Stimulated activated CD4-positive, alpha-beta T cell treated with anti-CD3 and anti-CD28 coated beads, Interleukin-4, amount 100 ng/mL, for 1 hour (primary cell): Measurements from ENCODE around the gene MAG.

Experiments used
- DNase-seq: peaks from one replicate; pipeline ENCODE4 v3.0.0-alpha.2; 2020

MAG gene

GRCh38 chr19:35321291-35321690, 29.3 kb downstream of the MAG start:
- no peak for DNase-seq

DNA sequence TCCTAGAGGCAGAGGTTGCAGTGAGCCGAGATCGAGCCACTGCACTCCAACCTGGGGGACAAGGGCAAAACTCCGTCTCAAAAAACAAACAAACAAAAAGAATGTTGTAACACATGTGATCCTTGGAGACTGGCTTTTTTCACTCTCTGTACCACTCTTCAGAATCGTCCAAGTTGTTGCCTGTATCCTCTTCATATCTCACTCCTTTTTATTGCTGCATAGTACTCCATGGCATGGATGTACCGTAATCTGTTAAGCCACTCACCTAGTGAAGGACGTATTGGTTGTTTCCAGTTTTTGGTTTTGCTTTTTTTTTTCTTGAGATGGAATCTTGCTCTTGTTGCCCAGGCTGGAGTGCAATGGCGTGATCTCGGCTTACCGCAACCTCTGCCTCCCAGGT, 30.1 kb downstream of the MAG start:
- no peak for DNase-seq

DNA sequence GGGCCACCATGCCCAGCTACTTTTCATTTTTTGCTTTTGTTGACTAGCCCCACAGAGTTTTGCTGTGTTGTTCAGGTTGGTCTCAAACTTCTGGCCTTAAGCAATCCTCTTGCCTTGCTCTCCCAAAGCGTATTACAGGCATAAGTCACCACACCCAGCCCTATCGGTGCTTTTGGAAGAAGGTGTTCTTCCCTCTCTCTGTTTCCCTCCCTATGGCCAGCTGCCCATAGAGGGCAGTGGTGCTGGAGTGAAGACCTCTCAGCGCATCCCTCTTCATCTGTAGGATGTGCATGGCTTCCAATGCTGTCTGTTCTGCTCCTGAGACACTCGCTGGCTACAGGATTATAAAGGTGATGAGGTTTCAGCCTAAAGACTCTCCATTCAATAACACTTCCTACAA, 35.7 kb downstream of the MAG start:
- no peak for DNase-seq

DNA sequence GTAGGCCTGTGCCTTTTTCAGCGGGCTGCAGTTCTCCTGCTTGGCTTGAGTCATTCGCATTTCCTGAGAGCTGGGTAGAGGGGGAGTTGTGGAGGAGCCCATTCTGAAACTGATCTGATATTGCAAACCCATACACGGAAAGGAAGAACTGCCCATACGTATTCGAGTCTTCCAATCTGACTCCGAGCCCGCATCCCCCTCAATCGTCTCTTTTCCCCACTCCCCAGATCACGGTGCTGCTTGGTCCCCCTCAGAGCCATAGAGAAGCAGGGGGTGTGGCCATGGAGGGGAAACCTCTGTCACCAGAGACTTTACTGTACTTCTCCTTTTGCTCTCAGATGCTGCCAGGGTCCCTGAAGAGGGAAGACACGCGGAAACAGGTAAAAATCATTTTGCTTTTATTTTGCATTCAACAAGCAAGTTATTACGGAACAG, 36.9 kb downstream of the MAG start, which contains the start of gene CD22:
Gene CD22 (plus strand): TSS at position 337 of the 435 bp plus-strand sequence. CDS start 2,854 bp downstream, outside the sequence.
- no peak for DNase-seq

GRCh38 chr19:35329323-35329722, 37.4 kb downstream of the MAG start:
- DNase-seq = no peak

DNA sequence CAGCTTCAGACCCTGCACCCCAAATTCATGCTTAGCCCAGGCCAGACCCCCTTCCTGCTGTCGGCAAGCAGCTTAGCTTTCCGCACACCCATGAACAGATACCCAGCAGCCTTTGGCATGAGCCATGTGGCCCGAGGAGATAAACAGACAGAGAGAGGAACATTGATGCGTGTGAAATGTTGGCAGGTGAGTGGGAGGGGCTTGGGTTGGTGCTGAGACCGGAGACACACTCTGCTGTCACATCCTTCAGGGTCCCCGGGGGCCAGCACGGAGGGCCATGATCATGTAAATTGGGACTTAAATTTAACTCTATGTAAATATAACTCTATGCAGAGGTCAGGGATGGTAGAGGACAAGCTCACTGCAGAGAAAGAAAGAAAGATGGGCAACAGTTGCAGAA, 38.5 kb downstream of the MAG start:
- DNase-seq = no peak

- no peak for DNase-seq
These were observed 39.7 kb downstream of the MAG start for GRCh38 chr19:35331551-35332214.

GRCh38 chr19:35332817-35333216, 40.9 kb downstream of the MAG start:
- DNase-seq = peak; percentile 19

GRCh38 chr19:35334144-35334753, 42.3 kb downstream of the MAG start:
- no peak for DNase-seq

DNA sequence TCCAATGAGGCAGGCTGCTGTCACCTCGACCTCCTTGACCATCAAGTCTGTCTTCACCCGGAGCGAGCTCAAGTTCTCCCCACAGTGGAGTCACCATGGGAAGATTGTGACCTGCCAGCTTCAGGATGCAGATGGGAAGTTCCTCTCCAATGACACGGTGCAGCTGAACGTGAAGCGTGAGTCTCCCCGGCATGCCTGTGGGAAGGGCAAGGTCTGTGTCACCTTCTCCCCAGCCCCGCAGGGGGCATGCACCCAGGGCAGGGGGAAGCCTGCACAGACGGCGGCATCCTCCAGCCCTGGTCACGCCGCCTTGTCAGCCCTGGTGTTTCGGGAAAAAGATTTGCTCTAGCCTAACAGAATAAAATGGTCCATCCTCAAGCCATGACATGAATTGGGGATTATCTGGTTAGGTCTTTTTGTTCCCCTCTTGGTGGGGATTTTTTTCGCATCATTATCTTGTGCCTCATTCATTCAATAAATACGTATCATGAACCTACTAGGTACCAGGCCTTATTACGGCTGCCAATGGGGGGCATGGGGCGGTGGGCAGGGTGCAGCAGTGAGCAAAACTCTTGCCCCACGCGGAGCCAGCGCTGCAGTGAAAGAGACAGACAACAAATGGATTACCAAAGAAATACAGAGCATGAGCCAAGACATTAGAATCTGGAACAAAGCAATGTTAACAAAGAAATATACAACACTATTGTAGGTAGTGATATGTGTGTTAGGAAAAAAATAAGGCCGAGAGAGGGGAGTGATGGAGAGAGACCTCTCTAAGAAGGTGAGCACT, 44.4 kb downstream of the MAG start:
- DNase-seq = no peak

DNA sequence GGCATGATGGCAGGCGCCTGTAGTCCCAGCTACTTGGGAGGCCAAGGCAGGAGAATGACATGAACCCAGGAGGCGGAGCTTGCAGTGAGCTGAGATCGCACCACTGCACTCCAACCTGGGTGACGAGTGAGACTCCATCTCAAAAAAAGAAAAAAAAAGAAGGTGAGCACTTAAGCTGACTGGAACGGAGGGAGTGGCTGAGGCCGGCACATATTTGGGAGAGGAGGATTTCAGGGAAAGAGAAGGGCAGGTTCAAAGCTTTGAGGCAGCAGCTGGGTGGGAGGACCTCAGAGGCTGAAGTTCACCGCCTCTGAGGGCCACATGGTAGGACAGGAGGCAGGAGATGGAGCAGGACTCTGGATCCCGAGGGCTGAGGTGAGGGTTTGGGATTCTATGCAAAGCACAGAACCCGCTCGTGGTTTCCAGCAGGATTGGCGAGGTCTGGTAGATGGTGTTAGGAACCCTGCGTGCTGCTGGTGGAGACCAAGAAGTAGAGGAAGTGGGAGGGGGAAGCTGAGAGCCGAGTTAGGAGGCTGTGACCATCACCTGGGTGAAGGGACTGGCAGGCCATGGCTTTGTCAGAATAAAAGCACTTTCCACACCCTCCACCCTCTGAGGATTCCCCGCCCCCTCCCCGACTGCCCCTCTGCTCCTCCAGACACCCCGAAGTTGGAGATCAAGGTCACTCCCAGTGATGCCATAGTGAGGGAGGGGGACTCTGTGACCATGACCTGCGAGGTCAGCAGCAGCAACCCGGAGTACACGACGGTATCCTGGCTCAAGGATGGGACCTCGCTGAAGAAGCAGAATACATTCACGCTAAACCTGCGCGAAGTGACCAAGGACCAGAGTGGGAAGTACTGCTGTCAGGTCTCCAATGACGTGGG, 45.4 kb downstream of the MAG start:
- DNase-seq = no peak

DNA sequence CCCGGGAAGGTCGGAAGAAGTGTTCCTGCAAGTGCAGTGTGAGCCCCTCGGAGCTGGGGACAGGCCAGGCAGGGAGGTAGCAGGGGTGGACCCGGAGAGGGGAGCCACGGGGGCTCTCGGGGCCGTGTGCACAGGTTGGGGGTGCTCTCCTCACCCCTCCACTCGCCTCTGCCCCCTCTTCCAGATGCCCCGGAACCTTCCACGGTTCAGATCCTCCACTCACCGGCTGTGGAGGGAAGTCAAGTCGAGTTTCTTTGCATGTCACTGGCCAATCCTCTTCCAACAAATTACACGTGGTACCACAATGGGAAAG, 46.0 kb downstream of the MAG start:
- DNase-seq = no peak

GRCh38 chr19:35340431-35340830, 48.5 kb downstream of the MAG start:
- no peak for DNase-seq

- DNase-seq = no peak
These were observed 49.0 kb downstream of the MAG start for GRCh38 chr19:35341006-35341405.

DNA sequence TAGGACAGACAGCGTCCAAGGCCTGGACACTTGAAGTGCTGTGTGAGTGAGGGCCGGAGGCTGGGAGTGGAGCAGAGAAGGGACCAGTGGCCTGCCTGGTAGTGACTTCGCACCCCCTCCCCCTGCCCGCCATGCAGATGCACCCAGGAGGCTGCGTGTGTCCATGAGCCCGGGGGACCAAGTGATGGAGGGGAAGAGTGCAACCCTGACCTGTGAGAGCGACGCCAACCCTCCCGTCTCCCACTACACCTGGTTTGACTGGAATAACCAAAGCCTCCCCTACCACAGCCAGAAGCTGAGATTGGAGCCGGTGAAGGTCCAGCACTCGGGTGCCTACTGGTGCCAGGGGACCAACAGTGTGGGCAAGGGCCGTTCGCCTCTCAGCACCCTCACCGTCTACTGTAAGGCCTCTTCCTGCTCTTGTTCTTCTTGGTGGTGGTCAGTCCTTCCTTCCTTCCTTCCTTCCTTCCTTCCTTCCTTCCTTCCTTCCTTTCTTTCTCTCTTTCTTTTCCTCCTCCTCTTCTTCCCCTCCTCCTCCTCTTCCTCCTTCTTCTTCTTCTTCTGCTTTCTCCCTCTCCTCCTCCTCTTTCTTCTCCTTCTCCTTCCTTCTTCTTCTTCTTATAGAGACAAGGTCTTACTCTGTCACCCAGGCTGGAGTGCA, 49.7 kb downstream of the MAG start:
- DNase-seq = no peak

GRCh38 chr19:35342430-35342829, 50.5 kb downstream of the MAG start:
- no peak for DNase-seq

GRCh38 chr19:35344511-35345031, 52.6 kb downstream of the MAG start:
- DNase-seq = no peak

DNA sequence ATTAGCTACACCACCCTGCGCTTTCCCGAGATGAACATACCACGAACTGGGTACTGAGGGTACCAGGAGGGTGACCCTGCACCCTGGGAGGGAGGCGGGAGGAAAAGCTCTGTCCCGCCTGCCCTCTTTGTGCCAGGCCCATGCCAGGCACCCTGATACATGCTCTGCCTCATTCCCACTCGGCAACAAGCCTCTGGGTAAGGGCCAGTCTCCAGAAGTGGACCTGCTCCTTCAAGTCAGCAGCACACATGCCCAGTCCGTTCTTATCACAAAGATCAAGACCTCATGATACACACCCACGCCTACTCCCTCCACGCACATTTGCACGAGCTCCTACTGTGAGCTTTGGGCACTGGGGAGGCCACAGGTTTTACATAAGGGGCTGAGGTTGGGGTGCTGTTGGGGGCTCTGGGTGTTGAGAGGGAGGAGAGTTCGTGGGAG, 53.7 kb downstream of the MAG start:
- DNase-seq = no peak

DNA sequence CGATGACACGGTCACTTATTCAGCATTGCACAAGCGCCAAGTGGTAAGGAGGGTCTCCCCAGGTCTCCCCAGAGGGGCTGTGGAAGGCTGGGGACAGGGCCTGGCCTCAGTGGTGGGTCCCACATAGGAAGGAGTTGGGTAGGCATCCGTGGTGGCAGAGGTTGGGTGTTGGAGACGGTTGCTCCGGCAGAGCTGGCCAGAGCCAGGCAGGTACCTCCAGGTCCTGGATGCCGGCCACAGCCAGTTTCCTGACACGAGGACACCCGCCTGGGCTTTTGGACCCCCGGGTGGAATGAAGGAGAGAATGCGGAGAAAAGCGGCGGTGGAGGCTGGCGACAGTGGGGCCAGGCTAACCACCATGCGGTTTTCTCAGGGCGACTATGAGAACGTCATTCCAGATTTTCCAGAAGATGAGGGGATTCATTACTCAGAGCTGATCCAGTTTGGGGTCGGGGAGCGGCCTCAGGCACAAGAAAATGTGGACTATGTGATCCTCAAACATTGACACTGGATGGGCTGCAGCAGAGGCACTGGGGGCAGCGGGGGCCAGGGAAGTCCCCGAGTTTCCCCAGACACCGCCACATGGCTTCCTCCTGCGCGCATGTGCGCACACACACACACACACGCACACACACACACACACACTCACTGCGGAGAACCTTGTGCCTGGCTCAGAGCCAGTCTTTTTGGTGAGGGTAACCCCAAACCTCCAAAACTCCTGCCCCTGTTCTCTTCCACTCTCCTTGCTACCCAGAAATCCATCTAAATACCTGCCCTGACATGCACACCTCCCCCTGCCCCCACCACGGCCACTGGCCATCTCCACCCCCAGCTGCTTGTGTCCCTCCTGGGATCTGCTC, 54.5 kb downstream of the MAG start:
- peak; percentile 74 for DNase-seq

DNA sequence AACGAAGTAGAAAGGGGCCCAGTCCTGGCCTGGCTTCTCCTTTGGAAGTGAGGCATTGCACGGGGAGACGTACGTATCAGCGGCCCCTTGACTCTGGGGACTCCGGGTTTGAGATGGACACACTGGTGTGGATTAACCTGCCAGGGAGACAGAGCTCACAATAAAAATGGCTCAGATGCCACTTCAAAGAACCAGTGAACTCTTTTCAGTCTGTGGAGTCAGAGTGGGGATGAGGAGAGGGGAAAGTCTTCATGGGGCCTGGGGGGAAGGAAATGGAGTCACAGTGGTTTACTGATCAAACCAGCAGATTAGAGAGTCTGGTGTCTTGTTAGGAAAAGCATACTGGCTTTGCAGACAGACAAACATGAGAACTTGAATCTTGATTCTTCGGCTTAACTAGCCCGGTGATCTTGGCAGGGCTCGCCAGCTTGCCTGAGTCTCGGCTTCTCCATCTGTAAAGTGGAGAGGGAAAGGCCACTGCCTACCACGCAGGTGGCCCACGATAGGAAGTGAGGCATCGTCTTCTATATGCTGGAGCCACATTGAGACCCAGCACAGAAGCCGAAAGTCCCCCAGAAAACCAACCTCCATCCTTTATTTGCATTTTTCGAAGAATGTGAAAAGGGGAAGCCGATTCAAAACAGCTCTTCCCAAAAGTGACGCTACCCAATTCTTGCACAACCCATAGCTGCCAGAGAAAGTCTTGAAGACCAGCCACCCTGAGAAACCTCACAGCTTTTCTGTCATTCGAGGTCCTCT, 55.4 kb downstream of the MAG start, which contains the start of gene FFAR1:
Gene FFAR1 (plus strand): TSS at position 732 of the 759 bp plus-strand sequence. CDS start 3,650 bp downstream, outside the sequence.
- DNase-seq = peak; percentile 45
